ENCODE data around the gene NPHP1. TPM values are rescaled to one million over a fixed set of nuclear protein-coding genes. Genes with fewer than 3 reads are reported as not detected.

The NPHP1 gene
- total and polyA plus RNA-seq, 2 of the 4 experiments (the other 2 are of a cell fraction), result 1.8 to 2.5 TPM

- TF ChIP-seq MAZ (IDR thresholded peaks at IDR 0.05; ENCODE audit: borderline replicate concordance, low read depth, low read length) (no peak), FOS (IDR thresholded peaks at IDR 0.05; ENCODE audit: low read depth, low read length) (peak; percentile 89)
Observed at GRCh38 chr2:110149330-110150220, 55.2 kb downstream of the NPHP1 start (continued).

- Histone ChIP-seq H4K5ac (ENCODE audit: low read depth, low read length) (no peak overlapping the region), H3K14ac (replicated peaks; ENCODE audit: low read depth, low read length) (no peak overlapping the region), H3K4me2 (ENCODE audit: low read depth, low read length) (no peak overlapping the region), H3K9me3 (ENCODE audit: control insufficient read depth, insufficient read depth, low read length) (no peaks in the 10 kb centered on the region), H3K4ac (ENCODE audit: low read depth, low read length) (no peak overlapping the region), H3K4me3 (ENCODE audit: insufficient read depth, low read depth, low read length) (no peak overlapping the region), H3K27ac (ENCODE audit: insufficient read depth, low read length) (no peak overlapping the region), H2BK5ac (ENCODE audit: low read depth, low read length, poor library complexity, severe bottlenecking) (no peak overlapping the region), H3K4me1 (ENCODE audit: control insufficient read depth, insufficient read depth, low read length) (peaks cover 3% of the 10 kb centered on the region), H2AFZ (replicated peaks; ENCODE audit: low read length, poor library complexity) (no peak overlapping the region), H2BK120ac (ENCODE audit: low read depth, low read length) (no peak overlapping the region), H3K9ac (ENCODE audit: low read depth, low read length) (no peak overlapping the region), H4K20me1 (ENCODE audit: insufficient read depth, low read length) (no peaks in the 10 kb centered on the region), H4K8ac (ENCODE audit: low read depth in 2 of 2, low read length in 2 of 2) (no peak overlapping the region), H3K23ac (ENCODE audit: low read depth, low read length) (no peak overlapping the region), H2AK9ac (replicated peaks; ENCODE audit: low read depth, low read length, poor library complexity) (no peak overlapping the region), H3K9me1 (ENCODE audit: insufficient read depth, low read length) (peaks cover 3% of the 10 kb centered on the region), H3K18ac (ENCODE audit: low read depth, low read length) (no peak overlapping the region), H3K56ac (ENCODE audit: extremely low read depth, insufficient read depth, low read length) (no peak overlapping the region), H4K91ac (ENCODE audit: insufficient read depth, low read depth, low read length) (no peak overlapping the region), H3K36me3 (ENCODE audit: control insufficient read depth, insufficient read depth, low read length) (no peaks in the 10 kb centered on the region), H3K79me1 (ENCODE audit: low read depth in 1 of 2, low read length in 2 of 2) (no peaks in the 10 kb centered on the region), H2BK20ac (ENCODE audit: low read depth, low read length) (no peak overlapping the region), H2AK5ac (ENCODE audit: low read depth, low read length) (no peak overlapping the region), H3K27me3 (ENCODE audit: control insufficient read depth, insufficient read depth, low read length) (no peaks in the 10 kb centered on the region), H2BK15ac (ENCODE audit: low read depth, low read length) (no peak overlapping the region)
- ATAC-seq (ENCODE audit: low read depth) (no peak), DNase-seq (no peak)
- ChIA-PET POLR2A (ENCODE audit: unreplicated experiment) (no interaction called here), CTCF (no interaction called here)
- no peak for TF ChIP-seq ELK1 (IDR thresholded peaks at IDR 0.05; ENCODE audit: borderline replicate concordance, low read depth, low read length)
- TF ChIP-seq FOS (IDR thresholded peaks at IDR 0.05; ENCODE audit: low read depth, low read length), result no peak
- TF ChIP-seq CHD1 (IDR thresholded peaks at IDR 0.05; ENCODE audit: low read depth, low read length), result no peak
- no peak for TF ChIP-seq CTCF (conservative IDR thresholded peaks at IDR 0.05; ENCODE audit: low read depth, low read length)
- TF ChIP-seq RFX5 (IDR thresholded peaks at IDR 0.05; ENCODE audit: low read depth, low read length), result no peak
- no peak for TF ChIP-seq SMC3 (IDR thresholded peaks at IDR 0.05; ENCODE audit: low read depth, low read length)
- no peak for TF ChIP-seq RAD21 (IDR thresholded peaks at IDR 0.05; ENCODE audit: low read length)
- no peak for TF ChIP-seq CEBPB (IDR thresholded peaks at IDR 0.05; ENCODE audit: low read depth, low read length)
- no peak for TF ChIP-seq MAZ (IDR thresholded peaks at IDR 0.05; ENCODE audit: borderline replicate concordance, low read depth, low read length)
- no peak for TF ChIP-seq MAFK (IDR thresholded peaks at IDR 0.05; ENCODE audit: low read depth, low read length)
- dilution Hi-C loops (cut with HindIII; ENCODE audit: low sequenced_read_pairs, unreplicated experiment) (no loop called here), intact Hi-C loops (cut with micrococcal nuclease) (no loop called here), in situ Hi-C loops (cut with MboI; ENCODE audit: low sequenced_read_pairs) (no loop called here)
- no TSS peak for BruUV-seq (replicated peaks)
- no CpG with 5 or more reads among the region's 2 CpGs for WGBS, 2 experiments (ENCODE audit: extremely low coverage in 2 of 2, insufficient read length in 1 of 2)
Observed at GRCh38 chr2:110146945-110147332, 57.9 kb downstream of the NPHP1 start.
